Neural progenitor cell (in vitro differentiated cells): Measurements from ENCODE around the gene RBM19. TPM values are rescaled to one million over a fixed set of nuclear protein-coding genes. Genes with fewer than 3 reads are reported as not detected.

Source experiments
- DNase-seq: peaks from one replicate; pipeline ENCODE4 v3.0.0-alpha.2; 2016; ENCODE audit warnings: low spot score
- H2AFZ ChIP-seq: fragments of 200-600 bp; sonication (generic); replicated peaks from 2 replicates; pipeline ENCODE4 v1.6.1; 2016; ENCODE audit warnings: antibody characterized with exemption
- H3F3A ChIP-seq: fragments of 200-600 bp; sonication (generic); 2 replicates; pipeline ENCODE4 v1.6.1; 2016; ENCODE audit warnings: antibody characterized with exemption, low read depth
- H3K27ac ChIP-seq: fragments of 200-600 bp; sonication (generic); 2 replicates; pipeline ENCODE4 v1.5.1; 2016; ENCODE audit warnings: mild to moderate bottlenecking
- H3K27me3 ChIP-seq: fragments of 200-600 bp; sonication (generic); 2 replicates; pipeline ENCODE4 v1.6.1; 2016; ENCODE audit warnings: mild to moderate bottlenecking, moderate library complexity
- H3K36me3 ChIP-seq: fragments of 200-600 bp; sonication (generic); 2 replicates; pipeline ENCODE4 v1.5.1; 2016
- H3K4me1 ChIP-seq: fragments of 200-600 bp; sonication (generic); 2 replicates; pipeline ENCODE4 v1.6.1; 2016; ENCODE audit warnings: mixed run types
- H3K4me2 ChIP-seq: fragments of 200-600 bp; sonication (generic); 2 replicates; pipeline ENCODE4 v1.6.1; 2016
- H3K4me3 ChIP-seq: fragments of 200-600 bp; sonication (generic); 2 replicates; pipeline ENCODE4 v1.5.1; 2016
- H3K79me2 ChIP-seq: fragments of 200-600 bp; sonication (generic); 2 replicates; pipeline ENCODE4 v1.6.1; 2016; ENCODE audit warnings: low read depth
- H3K9ac ChIP-seq: fragments of 200-600 bp; sonication (generic); 2 replicates; pipeline ENCODE4 v1.6.1; 2016
- H3K9me3 ChIP-seq: fragments of 200-600 bp; sonication (generic); 2 replicates; pipeline ENCODE4 v1.5.1; 2016; ENCODE audit warnings: low read depth
- H4K20me1 ChIP-seq: fragments of 200-600 bp; sonication (generic); 2 replicates; pipeline ENCODE4 v1.6.1; 2016; ENCODE audit warnings: low read depth
- H3K27ac Mint-ChIP-seq: 3 replicates; pipeline ENCODE4 v1.8.0; 2021; ENCODE audit warnings: mixed read lengths
- H3K27me3 Mint-ChIP-seq: 2 replicates; pipeline ENCODE4 v1.8.0; 2022; ENCODE audit warnings: low read depth, mild to moderate bottlenecking, inconsistent platforms, moderate library complexity, mixed read lengths; ENCODE audit not compliant: insufficient read depth
- H3K36me3 Mint-ChIP-seq: 3 replicates; pipeline ENCODE4 v1.8.0; 2021; ENCODE audit warnings: mixed read lengths
- H3K4me1 Mint-ChIP-seq: 3 replicates; pipeline ENCODE4 v1.8.0; 2021; ENCODE audit warnings: mixed read lengths
- H3K4me3 Mint-ChIP-seq: 3 replicates; pipeline ENCODE4 v1.8.0; 2021; ENCODE audit warnings: mild to moderate bottlenecking, moderate library complexity, mixed read lengths
- H3K9me3 Mint-ChIP-seq: 3 replicates; pipeline ENCODE4 v1.8.0; 2020; ENCODE audit warnings: mixed read lengths
- EZH2 ChIP-seq: fragments of 200-600 bp; sonication (generic); IDR thresholded peaks from 2 replicates; pipeline ENCODE4 v1.6.1; 2017; ENCODE audit warnings: antibody characterized with exemption, mild to moderate bottlenecking, moderate library complexity
- EZH2phosphoT487 ChIP-seq: fragments of 200-600 bp; sonication (generic); IDR thresholded peaks from 2 replicates; pipeline ENCODE4 v1.6.1; 2017; ENCODE audit warnings: antibody characterized with exemption
- total RNA-seq: library from RNA; depleted of rRNA; stranded (reverse); fragments of >200 nt; gene quantifications from 2 replicates; pipeline ENCODE4 v1.2.3, GENCODE V29; 2015; ENCODE audit warnings: low replicate concordance
- TF ChIP-seq, protein P1 (sequence below): fragments of 200-600 bp; sonication (generic); IDR thresholded peaks from 2 replicates; pipeline ENCODE4 v1.5.1; 2017; ENCODE audit warnings: antibody characterized with exemption, mild to moderate bottlenecking

RBM19 gene
- total RNA-seq, 1 donor from 2014 or later, result 23.5 TPM

DNA sequence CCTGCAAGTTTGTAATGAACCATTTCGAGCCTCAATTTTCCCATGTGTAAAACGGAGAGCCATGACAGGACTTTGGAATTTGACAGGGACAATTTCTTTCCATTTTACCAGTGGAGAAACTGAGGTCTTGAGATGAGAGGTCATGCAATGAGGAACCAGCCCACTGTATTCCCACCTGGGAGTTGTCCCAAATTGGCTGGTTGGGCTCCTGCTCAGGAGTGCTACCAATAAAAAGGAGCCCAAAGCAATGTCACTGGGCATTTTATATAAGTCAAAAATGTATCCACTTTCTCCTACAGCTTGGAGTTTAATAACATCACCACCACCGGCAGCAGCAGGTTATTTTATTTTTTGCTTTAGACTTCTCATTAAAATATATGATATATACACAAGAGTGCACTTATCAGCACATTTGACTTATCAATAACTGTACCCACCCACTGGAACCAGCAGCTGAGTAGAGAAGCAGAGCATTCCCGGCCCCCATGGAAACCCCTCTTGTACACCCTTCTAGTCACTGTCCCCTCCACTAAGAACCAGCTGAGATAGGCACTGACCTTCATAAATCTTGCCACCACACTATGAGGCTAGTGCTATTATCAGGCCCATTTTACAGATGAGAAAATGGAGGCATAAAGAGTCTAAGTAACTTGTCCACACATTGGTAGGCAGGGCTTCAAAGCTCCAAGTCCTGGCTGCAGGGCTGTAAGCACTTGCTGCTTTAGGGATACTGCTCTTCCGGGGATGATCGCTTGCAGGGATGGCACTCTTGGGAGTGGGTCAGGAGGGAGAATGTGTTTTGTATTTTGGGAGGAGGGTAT lies 25.3 kb upstream of the RBM19 start:
- H3K27me3 ChIP-seq, result peaks cover 78% of the 10 kb centered on the region
- no peaks in the 10 kb centered on the region for H3K79me2 ChIP-seq
- no peak overlapping the region for H2AFZ ChIP-seq
- no peak overlapping the region for H3K4me2 ChIP-seq
- no peak for DNase-seq
- no peak overlapping the region for H3K9ac ChIP-seq
- H3K9me3 ChIP-seq, result no peaks in the 10 kb centered on the region
- H3K27ac ChIP-seq, result no peak overlapping the region
- Mint-ChIP-seq H3K36me3 (no peaks in the 10 kb centered on the region), H3K4me3 (no peak overlapping the region), H3K27ac (no peak overlapping the region), H3K9me3 (no peaks in the 10 kb centered on the region), H3K27me3 (peaks cover 26% of the 10 kb centered on the region), H3K4me1 (no peaks in the 10 kb centered on the region)
- TF ChIP-seq EZH2, result no peak
- TF ChIP-seq EZH2phosphoT487, result no peak
- TF ChIP-seq, protein P1, sequence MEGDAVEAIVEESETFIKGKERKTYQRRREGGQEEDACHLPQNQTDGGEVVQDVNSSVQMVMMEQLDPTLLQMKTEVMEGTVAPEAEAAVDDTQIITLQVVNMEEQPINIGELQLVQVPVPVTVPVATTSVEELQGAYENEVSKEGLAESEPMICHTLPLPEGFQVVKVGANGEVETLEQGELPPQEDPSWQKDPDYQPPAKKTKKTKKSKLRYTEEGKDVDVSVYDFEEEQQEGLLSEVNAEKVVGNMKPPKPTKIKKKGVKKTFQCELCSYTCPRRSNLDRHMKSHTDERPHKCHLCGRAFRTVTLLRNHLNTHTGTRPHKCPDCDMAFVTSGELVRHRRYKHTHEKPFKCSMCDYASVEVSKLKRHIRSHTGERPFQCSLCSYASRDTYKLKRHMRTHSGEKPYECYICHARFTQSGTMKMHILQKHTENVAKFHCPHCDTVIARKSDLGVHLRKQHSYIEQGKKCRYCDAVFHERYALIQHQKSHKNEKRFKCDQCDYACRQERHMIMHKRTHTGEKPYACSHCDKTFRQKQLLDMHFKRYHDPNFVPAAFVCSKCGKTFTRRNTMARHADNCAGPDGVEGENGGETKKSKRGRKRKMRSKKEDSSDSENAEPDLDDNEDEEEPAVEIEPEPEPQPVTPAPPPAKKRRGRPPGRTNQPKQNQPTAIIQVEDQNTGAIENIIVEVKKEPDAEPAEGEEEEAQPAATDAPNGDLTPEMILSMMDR, result no peak
- no peaks in the 10 kb centered on the region for H3K36me3 ChIP-seq
- H3K4me1 ChIP-seq, result no peaks in the 10 kb centered on the region
- H4K20me1 ChIP-seq, result no peaks in the 10 kb centered on the region
- H3F3A ChIP-seq, result no peaks in the 10 kb centered on the region
- H3K4me3 ChIP-seq, result no peak overlapping the region

GRCh38 chr12:113990250-113991223 lies 24.4 kb upstream of the RBM19 start:
- no peak overlapping the region for H3K27ac Mint-ChIP-seq
- no peaks in the 10 kb centered on the region for H3K36me3 Mint-ChIP-seq
- H3K4me3 Mint-ChIP-seq, result no peak overlapping the region
- Histone ChIP-seq H3K4me2 (no peak overlapping the region), H3K79me2 (no peaks in the 10 kb centered on the region), H3K36me3 (no peaks in the 10 kb centered on the region), H3K4me1 (no peaks in the 10 kb centered on the region), H3F3A (no peaks in the 10 kb centered on the region), H3K27ac (no peak overlapping the region), H3K27me3 (peaks cover 76% of the 10 kb centered on the region), H2AFZ (no peak overlapping the region), H3K9me3 (no peaks in the 10 kb centered on the region), H3K9ac (no peak overlapping the region), H3K4me3 (no peak overlapping the region), H4K20me1 (no peaks in the 10 kb centered on the region)
- TF ChIP-seq, protein P1, result no peak
- TF ChIP-seq EZH2 (no peak), EZH2phosphoT487 (no peak)
- no peaks in the 10 kb centered on the region for H3K9me3 Mint-ChIP-seq
- H3K27me3 Mint-ChIP-seq, result peaks cover 26% of the 10 kb centered on the region
- no peaks in the 10 kb centered on the region for H3K4me1 Mint-ChIP-seq
- DNase-seq, result no peak

DNA sequence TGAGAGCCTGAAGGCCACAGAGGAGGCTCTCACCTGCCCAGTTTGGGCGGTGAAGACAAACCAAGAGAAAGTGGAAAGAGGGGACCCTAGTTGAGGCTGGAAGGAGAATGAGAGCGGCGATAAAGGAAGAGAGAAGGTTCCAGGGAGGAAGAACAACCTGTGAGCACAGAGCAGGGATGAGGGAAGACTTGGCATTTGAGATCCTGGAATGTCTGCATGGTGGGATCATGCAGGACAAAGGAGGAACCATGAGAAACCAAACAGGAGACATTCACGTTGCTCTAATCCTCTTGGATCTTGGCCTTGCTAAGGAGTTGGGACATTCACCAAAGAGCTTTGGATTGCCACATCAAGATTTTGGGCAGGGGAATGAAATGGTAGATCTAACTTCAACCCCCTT lies 22.9 kb upstream of the RBM19 start:
- H3K9me3 ChIP-seq, result no peaks in the 10 kb centered on the region
- H3K27me3 Mint-ChIP-seq, result peaks cover 27% of the 10 kb centered on the region

More for the DNA sequence above, 22.9 kb upstream of the RBM19 start:
- TF ChIP-seq, protein P1, result no peak
- TF ChIP-seq EZH2, result no peak
- TF ChIP-seq EZH2phosphoT487, result no peak
- Histone ChIP-seq H3F3A (no peaks in the 10 kb centered on the region), H3K36me3 (no peaks in the 10 kb centered on the region), H4K20me1 (no peaks in the 10 kb centered on the region), H2AFZ (no peak overlapping the region), H3K4me2 (no peak overlapping the region), H3K4me3 (no peak overlapping the region), H3K79me2 (no peaks in the 10 kb centered on the region), H3K9ac (no peak overlapping the region), H3K27me3 (peaks cover 82% of the 10 kb centered on the region), H3K27ac (no peak overlapping the region), H3K4me1 (no peaks in the 10 kb centered on the region)
- Mint-ChIP-seq H3K36me3 (no peaks in the 10 kb centered on the region), H3K27ac (no peak overlapping the region), H3K4me3 (no peak overlapping the region), H3K9me3 (no peaks in the 10 kb centered on the region), H3K4me1 (no peaks in the 10 kb centered on the region)
- DNase-seq, result no peak
